H1 (cell line): Measurements from ENCODE around the gene TSPAN9. TPM values are rescaled to one million over a fixed set of nuclear protein-coding genes. Genes with fewer than 3 reads are reported as not detected.

Experiments
- CTCF ChIA-PET: fragments of 300-600 bp; sonication (Branson Sonifier 250); formaldehyde crosslinking; loops from one replicate; lab custom pipeline; 2021; ENCODE audit not compliant: partially characterized antibody; lab: Charles Lee
- POLR2A ChIA-PET: fragments of 300-600 bp; sonication (Branson Sonifier 250); formaldehyde crosslinking; loops from one replicate; lab custom pipeline; 2021; ENCODE audit warnings: inconsistent platforms; ENCODE audit not compliant: partially characterized antibody; lab: Charles Lee
- DNase-seq, 2 experiments: peaks; one replicate each; pipeline versions ENCODE4 v3.0.0 to v3.0.0-alpha.2; 2010 to 2022; ENCODE audit warnings: low spot score in 2 of 2, low read depth in 1 of 2, mixed read lengths in 1 of 2
- FAIRE-seq: peaks from 2 replicates; lab custom pipeline; 2011; peaks lifted over from hg19 to GRCh38; lab: Jason Lieb, UNC
- H2AFZ ChIP-seq: 2 replicates; pipeline ENCODE4 v1.8.1; 2012; ENCODE audit warnings: low read length, inconsistent platforms
- H2AK5ac ChIP-seq: 2 replicates; pipeline ENCODE4 v1.6.1; 2013; ENCODE audit warnings: low read depth, low read length
- H2BK120ac ChIP-seq: replicated peaks from 2 replicates; pipeline ENCODE3; 2013; ENCODE audit warnings: low read depth, low read length, inconsistent platforms
- H2BK12ac ChIP-seq: 2 replicates; pipeline ENCODE4 v1.6.1; 2013; ENCODE audit warnings: low read depth, low read length
- H2BK15ac ChIP-seq: 2 replicates; pipeline ENCODE4 v1.6.1; 2013; ENCODE audit warnings: low read length
- H2BK20ac ChIP-seq: 2 replicates; pipeline ENCODE4 v1.6.1; 2013; ENCODE audit warnings: low read length
- H2BK5ac ChIP-seq: 2 replicates; pipeline ENCODE4 v1.6.1; 2013; ENCODE audit warnings: low read depth, low read length
- H3K14ac ChIP-seq: 2 replicates; pipeline ENCODE4 v1.6.1; 2013; ENCODE audit warnings: inconsistent platforms; ENCODE audit not compliant: insufficient read length
- H3K18ac ChIP-seq: 2 replicates; pipeline ENCODE4 v1.6.1; 2013; ENCODE audit warnings: low read length; ENCODE audit errors: extremely low read depth
- H3K23ac ChIP-seq: 2 replicates; pipeline ENCODE4 v1.6.1; 2013; ENCODE audit warnings: inconsistent platforms; ENCODE audit not compliant: insufficient read length
- H3K23me2 ChIP-seq: 2 replicates; pipeline ENCODE4 v1.6.1; 2013; ENCODE audit warnings: low read depth, low read length
- H3K27ac ChIP-seq: 2 replicates; pipeline ENCODE4 v1.6.1; 2011; ENCODE audit warnings: low read depth, low read length, inconsistent platforms
- H3K27me3 ChIP-seq, 4 experiments: replicated peaks in 1 of 4; 1 replicate in 1 of 4; 2 replicates in 3 of 4; pipeline versions ENCODE4 v1.6.1 to v1.8.1; 2011 to 2013; ENCODE audit warnings: low read length in 3 of 4, mild to moderate bottlenecking in 3 of 4, inconsistent platforms in 2 of 4, mixed read lengths in 2 of 4, moderate library complexity in 1 of 4; ENCODE audit not compliant: control insufficient read depth in 3 of 4, insufficient read depth in 3 of 4; ENCODE audit errors: extremely low read depth in 1 of 4
- H3K36me3 ChIP-seq, 4 experiments: 2 replicates each; pipeline versions ENCODE4 v1.6.1 to v1.8.1; 2011 to 2013; ENCODE audit warnings: mild to moderate bottlenecking in 4 of 4, low read length in 3 of 4, moderate library complexity in 2 of 4, control low read depth in 1 of 4, inconsistent platforms in 1 of 4; ENCODE audit not compliant: insufficient read depth in 4 of 4, control insufficient read depth in 2 of 4
- H3K4ac ChIP-seq: replicated peaks from 2 replicates; pipeline ENCODE3; 2013; ENCODE audit warnings: low read length, low read depth, mixed read lengths, inconsistent platforms; ENCODE audit not compliant: insufficient read length
- H3K4me1 ChIP-seq, 4 experiments: replicated peaks in 1 of 4; 1 replicate in 1 of 4; 2 replicates in 3 of 4; pipeline versions ENCODE4 v1.6.1 to v1.8.1; 2011 to 2013; ENCODE audit warnings: low read length in 3 of 4, inconsistent platforms in 2 of 4, mixed read lengths in 1 of 4; ENCODE audit not compliant: insufficient read depth in 4 of 4, control insufficient read depth in 3 of 4
- H3K4me2 ChIP-seq, 2 experiments: 2 replicates each; pipeline versions ENCODE4 v1.6.1 to v1.8.1; 2011 to 2013; ENCODE audit warnings: low read depth in 2 of 2, low read length in 2 of 2, control low read depth in 1 of 2, inconsistent platforms in 1 of 2, mild to moderate bottlenecking in 1 of 2; ENCODE audit not compliant: insufficient read depth in 1 of 2
- H3K4me3 ChIP-seq, 4 experiments: fragments of 200-600, 300-600 bp in 1 of 4; sonication (generic), shearing (Covaris generic), sonication (Bioruptor Twin) in 1 of 4; 2 replicates each; pipeline versions ENCODE4 v1.5.1 to v1.8.1; 2011 to 2016; ENCODE audit warnings: low read length in 4 of 4, low read depth in 3 of 4, control low read depth in 2 of 4, inconsistent platforms in 2 of 4, mild to moderate bottlenecking in 2 of 4, mixed read lengths in 1 of 4, moderate library complexity in 1 of 4; ENCODE audit not compliant: insufficient read depth in 2 of 4; ENCODE audit errors: extremely low read depth in 1 of 4
- H3K56ac ChIP-seq: replicated peaks from 2 replicates; pipeline ENCODE3; 2013; ENCODE audit warnings: low read depth, mild to moderate bottlenecking, mixed read lengths, low read length, inconsistent platforms; ENCODE audit not compliant: insufficient read length
- H3K79me1 ChIP-seq: 2 replicates; pipeline ENCODE4 v1.6.1; 2013; ENCODE audit warnings: low read depth, low read length, control low read depth
- H3K79me2 ChIP-seq, 2 experiments: 2 replicates each; pipeline versions ENCODE4 v1.6.1 to v1.8.1; 2012 to 2013; ENCODE audit warnings: low read length in 2 of 2, mild to moderate bottlenecking in 2 of 2, inconsistent platforms in 1 of 2; ENCODE audit not compliant: insufficient read depth in 2 of 2, control insufficient read depth in 1 of 2
- H3K9ac ChIP-seq, 4 experiments: replicated peaks in 1 of 4; 1 replicate in 1 of 4; 2 replicates in 3 of 4; pipeline versions ENCODE4 v1.6.1 to v1.8.1; 2011 to 2013; ENCODE audit warnings: low read depth in 3 of 4, low read length in 3 of 4, control low read depth in 2 of 4, mild to moderate bottlenecking in 2 of 4, moderate library complexity in 2 of 4, inconsistent platforms in 1 of 4; ENCODE audit errors: extremely low read depth in 1 of 4
- H3K9me3 ChIP-seq, 2 experiments: 2 replicates each; pipeline versions ENCODE4 v1.6.1 to v1.8.1; 2012 to 2013; ENCODE audit warnings: mild to moderate bottlenecking in 2 of 2, moderate library complexity in 2 of 2, control low read depth in 1 of 2, inconsistent platforms in 1 of 2, low read depth in 1 of 2, low read length in 1 of 2, mixed read lengths in 1 of 2; ENCODE audit not compliant: insufficient read depth in 2 of 2
- H4K20me1 ChIP-seq, 2 experiments: replicated peaks in 1 of 2; 2 replicates each; pipeline versions ENCODE3 to v1.8.1; 2011 to 2013; ENCODE audit warnings: inconsistent platforms in 2 of 2, low read length in 2 of 2, mild to moderate bottlenecking in 1 of 2; ENCODE audit not compliant: insufficient read depth in 2 of 2, control insufficient read depth in 1 of 2
- H4K5ac ChIP-seq: 2 replicates; pipeline ENCODE4 v1.6.1; 2013; ENCODE audit warnings: low read length, low read depth, mixed read lengths, inconsistent platforms; ENCODE audit not compliant: insufficient read length
- H4K8ac ChIP-seq: 2 replicates; pipeline ENCODE4 v1.8.0; 2013; ENCODE audit warnings: mild to moderate bottlenecking, moderate library complexity, low read length, inconsistent platforms; ENCODE audit not compliant: insufficient read depth; ENCODE audit errors: extremely low read depth
- H4K91ac ChIP-seq: replicated peaks from 2 replicates; pipeline ENCODE3; 2013; ENCODE audit warnings: low read length, mixed read lengths, inconsistent platforms; ENCODE audit not compliant: insufficient read length
- BRCA1 ChIP-seq: IDR thresholded peaks from 2 replicates; pipeline ENCODE4 v1.6.1; 2012; ENCODE audit warnings: low read depth, low read length, improper control_type of control experiment
- CHD2 ChIP-seq: IDR thresholded peaks from 2 replicates; pipeline ENCODE4 v1.6.1; 2012; ENCODE audit warnings: low read length, improper control_type of control experiment
- GABPA ChIP-seq: IDR thresholded peaks from 2 replicates; pipeline ENCODE4 v1.6.1; 2011; ENCODE audit warnings: mild to moderate bottlenecking, low read length, moderate library complexity, borderline replicate concordance; ENCODE audit not compliant: insufficient read depth
- KDM1A ChIP-seq: fragments of 200-600, 300-600 bp; sonication (generic); IDR thresholded peaks from 2 replicates; pipeline ENCODE4 v1.7.1; 2016; ENCODE audit warnings: mild to moderate bottlenecking, low read length, borderline replicate concordance
- MAFK ChIP-seq: IDR thresholded peaks from 2 replicates; pipeline ENCODE4 v1.6.1; 2012; ENCODE audit warnings: low read depth, mild to moderate bottlenecking, improper control_type of control experiment, low read length
- NRF1 ChIP-seq: IDR thresholded peaks from 2 replicates; pipeline ENCODE4 v1.6.1; 2011; ENCODE audit warnings: mild to moderate bottlenecking, low read depth, low read length, improper control_type of control experiment
- POLR2AphosphoS5 ChIP-seq: IDR thresholded peaks from 2 replicates; pipeline ENCODE4 v1.6.1; 2011; ENCODE audit warnings: low read depth, low read length
- SP1 ChIP-seq: IDR thresholded peaks from 2 replicates; pipeline ENCODE4 v1.6.1; 2011; ENCODE audit warnings: low read depth, low read length
- SRF ChIP-seq: IDR thresholded peaks from 2 replicates; pipeline ENCODE4 v1.6.1; 2011; ENCODE audit warnings: mild to moderate bottlenecking, low read depth, low read length, moderate library complexity
- TCF12 ChIP-seq: IDR thresholded peaks from 2 replicates; pipeline ENCODE4 v1.6.1; 2011; ENCODE audit warnings: low read depth, mild to moderate bottlenecking, low read length
- WGBS, 2 experiments: shearing (Covaris generic) in 1 of 2; methylation state at CpG; one replicate each; pipeline versions ENCODE4 v1.1.6 to v1.1.7; 2013 to 2015; ENCODE audit warnings: low lambda C conversion rate in 2 of 2, mixed read lengths in 2 of 2, inconsistent platforms in 1 of 2, low coverage in 1 of 2, missing lambda C conversion rate in 1 of 2; ENCODE audit not compliant: insufficient replicate concordance in 2 of 2, insufficient coverage in 1 of 2, insufficient read length in 1 of 2; ENCODE audit errors: extremely low coverage in 1 of 2, missing lambda C conversion rate in 1 of 2; 5-methylcytosine and 5-hydroxymethylcytosine counted together
- polyA plus RNA-seq, 7 experiments: library from polyadenylated mRNA; depleted of rRNA in 3 of 7; stranded (reverse) in 5 of 7; unstranded in 2 of 7; fragments of >200 nt in 5 of 7; fragments of 200-250 nt in 2 of 7; gene quantifications; 1 replicate in 5 of 7; 2 replicates in 1 of 7; 4 replicates in 1 of 7; pipeline versions ENCODE4 v1.2.1 to v1.2.3, GENCODE V29; 2011 to 2013; ENCODE audit warnings: missing spikeins in 2 of 7, mixed read lengths in 2 of 7
- total RNA-seq: library from RNA; stranded (reverse); fragmentation: NEBNext Ultra II Directional; extraction: Animal tissue kit (Norgen Biotek cat#: 25700); gene quantifications from 2 replicates; pipeline ENCODE4 v1.2.1, GENCODE V29; 2021
- TF ChIP-seq, protein P1 (sequence below): IDR thresholded peaks from 2 replicates; pipeline ENCODE4 v1.6.1; 2012; ENCODE audit warnings: inconsistent platforms
- TF ChIP-seq, protein P2 (sequence below), 3 experiments: IDR thresholded peaks; 1 replicate in 2 of 3; 2 replicates in 1 of 3; pipeline versions ENCODE4 v1.5.1 to v1.6.1; 2011; ENCODE audit warnings: low read length in 3 of 3, mild to moderate bottlenecking in 3 of 3, inconsistent platforms in 2 of 3, low read depth in 1 of 3, moderate library complexity in 1 of 3; ENCODE audit not compliant: insufficient read depth in 1 of 3; ENCODE audit errors: control extremely low read depth in 1 of 3

TSPAN9 gene
- total and polyA plus RNA-seq, 2 of the 8 experiments (the other 6 are each of a cell fraction or from before 2014, with no cell fraction given): 11.5 to 29.1 TPM

DNA sequence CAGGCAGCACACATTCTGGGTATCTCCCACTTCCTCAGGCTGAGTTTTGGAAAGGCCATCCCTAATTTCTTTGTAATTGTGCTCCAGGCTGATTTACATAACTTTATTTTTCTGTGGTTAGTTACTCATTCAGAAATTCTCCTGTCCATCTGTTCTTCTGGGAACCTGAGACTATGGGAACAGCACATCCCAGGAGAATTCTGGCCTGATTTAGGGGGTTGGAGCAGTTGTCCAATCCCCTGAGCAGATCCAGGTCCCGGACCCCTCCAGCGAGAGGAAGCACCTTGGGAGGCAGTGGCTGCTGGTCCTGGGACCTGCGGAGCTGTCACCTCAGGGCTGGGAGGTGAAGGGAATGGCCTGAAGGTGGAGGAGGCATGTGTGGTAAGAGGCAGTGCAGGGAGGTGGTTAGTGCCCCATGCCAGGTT lies 40.4 kb downstream of the TSPAN9 start:
- Histone ChIP-seq H3K9me3 (no peaks in the 10 kb centered on the region), H2BK20ac (no peak overlapping the region), H3K79me2 (no peaks in the 10 kb centered on the region), H2BK120ac (no peak overlapping the region), H3K27ac (no peak overlapping the region), H3K4me3 (no peak overlapping the region), H3K9ac (no peak overlapping the region), H3K56ac (no peak overlapping the region), H3K4me2 (no peak overlapping the region), H3K18ac (no peak overlapping the region), H3K4me1 (no peaks in the 10 kb centered on the region; a peak in 1 of 7 replicates), H3K36me3 (no peaks in the 10 kb centered on the region), H2BK15ac (no peak overlapping the region), H3K4ac (no peak overlapping the region), H2BK5ac (no peak overlapping the region), H3K79me1 (no peaks in the 10 kb centered on the region; the same call in 1 of the 2 replicates), H2AK5ac (no peak overlapping the region), H2BK12ac (no peak overlapping the region), H3K27me3 (no peaks in the 10 kb centered on the region), H3K14ac (no peak overlapping the region), H3K23ac (no peak overlapping the region), H4K20me1 (no peaks in the 10 kb centered on the region), H4K5ac (no peak overlapping the region), H4K91ac (no peak overlapping the region), H2AFZ (no peak overlapping the region), H3K23me2 (no peaks in the 10 kb centered on the region), H4K8ac (no peak overlapping the region)
- DNase-seq (no peak), FAIRE-seq (no peak)
- WGBS, 2 experiments: 88% methylated on average over 3 of the region's 3 CpGs; no CpG with 5 or more reads in 1 of the 2 experiments
- ChIA-PET POLR2A (no interaction called here), CTCF (interaction anchor here (0.8 to 1.6 kb wide), 5 partner anchors 16 to 182 kb away, joined by 3 to 5 read pairs (median 3); no protein-coding TSS in a partner anchor)
- TF ChIP-seq SP1: no peak
- TF ChIP-seq, protein P1, sequence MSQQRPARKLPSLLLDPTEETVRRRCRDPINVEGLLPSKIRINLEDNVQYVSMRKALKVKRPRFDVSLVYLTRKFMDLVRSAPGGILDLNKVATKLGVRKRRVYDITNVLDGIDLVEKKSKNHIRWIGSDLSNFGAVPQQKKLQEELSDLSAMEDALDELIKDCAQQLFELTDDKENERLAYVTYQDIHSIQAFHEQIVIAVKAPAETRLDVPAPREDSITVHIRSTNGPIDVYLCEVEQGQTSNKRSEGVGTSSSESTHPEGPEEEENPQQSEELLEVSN: no peak
- no peak for TF ChIP-seq SRF
- no peak for TF ChIP-seq BRCA1
- TF ChIP-seq MAFK: no peak
- TF ChIP-seq, protein P2, sequence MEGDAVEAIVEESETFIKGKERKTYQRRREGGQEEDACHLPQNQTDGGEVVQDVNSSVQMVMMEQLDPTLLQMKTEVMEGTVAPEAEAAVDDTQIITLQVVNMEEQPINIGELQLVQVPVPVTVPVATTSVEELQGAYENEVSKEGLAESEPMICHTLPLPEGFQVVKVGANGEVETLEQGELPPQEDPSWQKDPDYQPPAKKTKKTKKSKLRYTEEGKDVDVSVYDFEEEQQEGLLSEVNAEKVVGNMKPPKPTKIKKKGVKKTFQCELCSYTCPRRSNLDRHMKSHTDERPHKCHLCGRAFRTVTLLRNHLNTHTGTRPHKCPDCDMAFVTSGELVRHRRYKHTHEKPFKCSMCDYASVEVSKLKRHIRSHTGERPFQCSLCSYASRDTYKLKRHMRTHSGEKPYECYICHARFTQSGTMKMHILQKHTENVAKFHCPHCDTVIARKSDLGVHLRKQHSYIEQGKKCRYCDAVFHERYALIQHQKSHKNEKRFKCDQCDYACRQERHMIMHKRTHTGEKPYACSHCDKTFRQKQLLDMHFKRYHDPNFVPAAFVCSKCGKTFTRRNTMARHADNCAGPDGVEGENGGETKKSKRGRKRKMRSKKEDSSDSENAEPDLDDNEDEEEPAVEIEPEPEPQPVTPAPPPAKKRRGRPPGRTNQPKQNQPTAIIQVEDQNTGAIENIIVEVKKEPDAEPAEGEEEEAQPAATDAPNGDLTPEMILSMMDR (IDR thresholded peaks at IDR 0.05; ENCODE audit: control extremely low read depth in 1 of 3, insufficient read depth in 1 of 3, low read depth in 1 of 3, low read length in 3 of 3): no peak
- no peak for TF ChIP-seq TCF12
- TF ChIP-seq GABPA: no peak
- TF ChIP-seq NRF1: no peak
- TF ChIP-seq KDM1A: no peak
- TF ChIP-seq POLR2AphosphoS5: no peak
- TF ChIP-seq CHD2: no peak
